Measurements from ENCODE around the gene PUDP. TPM values are rescaled to one million over a fixed set of nuclear protein-coding genes. Genes with fewer than 3 reads are reported as not detected.
"Not testable (repeated sequence)": the region's sequence is repeated elsewhere in the genome, so short reads cannot be mapped to it uniquely, and the experiment has no call there.

Gene PUDP
- total RNA-seq, 1 experiment from 2014 or later = 20.3 TPM

DNA sequence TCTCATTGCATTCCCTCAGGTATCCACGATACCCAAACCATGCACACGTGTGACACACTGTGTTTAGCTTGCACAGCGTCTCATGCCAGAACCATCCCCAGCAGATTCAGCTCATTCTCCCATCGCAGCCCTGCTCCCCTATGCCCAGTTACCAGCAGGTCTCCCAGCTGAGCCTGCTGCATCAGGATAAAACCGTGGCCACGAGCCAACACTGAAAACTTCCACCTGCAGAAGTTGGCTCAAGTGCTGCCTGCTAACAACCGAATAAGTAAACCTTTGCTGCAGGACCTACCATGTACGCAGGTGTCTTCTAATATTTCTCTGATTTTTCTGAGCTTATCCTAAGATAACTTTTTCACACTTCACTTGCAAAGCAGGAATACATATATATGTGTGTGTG lies 120.9 kb downstream of the PUDP start (continued):
- TF ChIP-seq, protein P1, sequence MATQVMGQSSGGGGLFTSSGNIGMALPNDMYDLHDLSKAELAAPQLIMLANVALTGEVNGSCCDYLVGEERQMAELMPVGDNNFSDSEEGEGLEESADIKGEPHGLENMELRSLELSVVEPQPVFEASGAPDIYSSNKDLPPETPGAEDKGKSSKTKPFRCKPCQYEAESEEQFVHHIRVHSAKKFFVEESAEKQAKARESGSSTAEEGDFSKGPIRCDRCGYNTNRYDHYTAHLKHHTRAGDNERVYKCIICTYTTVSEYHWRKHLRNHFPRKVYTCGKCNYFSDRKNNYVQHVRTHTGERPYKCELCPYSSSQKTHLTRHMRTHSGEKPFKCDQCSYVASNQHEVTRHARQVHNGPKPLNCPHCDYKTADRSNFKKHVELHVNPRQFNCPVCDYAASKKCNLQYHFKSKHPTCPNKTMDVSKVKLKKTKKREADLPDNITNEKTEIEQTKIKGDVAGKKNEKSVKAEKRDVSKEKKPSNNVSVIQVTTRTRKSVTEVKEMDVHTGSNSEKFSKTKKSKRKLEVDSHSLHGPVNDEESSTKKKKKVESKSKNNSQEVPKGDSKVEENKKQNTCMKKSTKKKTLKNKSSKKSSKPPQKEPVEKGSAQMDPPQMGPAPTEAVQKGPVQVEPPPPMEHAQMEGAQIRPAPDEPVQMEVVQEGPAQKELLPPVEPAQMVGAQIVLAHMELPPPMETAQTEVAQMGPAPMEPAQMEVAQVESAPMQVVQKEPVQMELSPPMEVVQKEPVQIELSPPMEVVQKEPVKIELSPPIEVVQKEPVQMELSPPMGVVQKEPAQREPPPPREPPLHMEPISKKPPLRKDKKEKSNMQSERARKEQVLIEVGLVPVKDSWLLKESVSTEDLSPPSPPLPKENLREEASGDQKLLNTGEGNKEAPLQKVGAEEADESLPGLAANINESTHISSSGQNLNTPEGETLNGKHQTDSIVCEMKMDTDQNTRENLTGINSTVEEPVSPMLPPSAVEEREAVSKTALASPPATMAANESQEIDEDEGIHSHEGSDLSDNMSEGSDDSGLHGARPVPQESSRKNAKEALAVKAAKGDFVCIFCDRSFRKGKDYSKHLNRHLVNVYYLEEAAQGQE (IDR thresholded peaks at IDR 0.05; ENCODE audit: low read depth) = no peak
- TF ChIP-seq, protein P2, sequence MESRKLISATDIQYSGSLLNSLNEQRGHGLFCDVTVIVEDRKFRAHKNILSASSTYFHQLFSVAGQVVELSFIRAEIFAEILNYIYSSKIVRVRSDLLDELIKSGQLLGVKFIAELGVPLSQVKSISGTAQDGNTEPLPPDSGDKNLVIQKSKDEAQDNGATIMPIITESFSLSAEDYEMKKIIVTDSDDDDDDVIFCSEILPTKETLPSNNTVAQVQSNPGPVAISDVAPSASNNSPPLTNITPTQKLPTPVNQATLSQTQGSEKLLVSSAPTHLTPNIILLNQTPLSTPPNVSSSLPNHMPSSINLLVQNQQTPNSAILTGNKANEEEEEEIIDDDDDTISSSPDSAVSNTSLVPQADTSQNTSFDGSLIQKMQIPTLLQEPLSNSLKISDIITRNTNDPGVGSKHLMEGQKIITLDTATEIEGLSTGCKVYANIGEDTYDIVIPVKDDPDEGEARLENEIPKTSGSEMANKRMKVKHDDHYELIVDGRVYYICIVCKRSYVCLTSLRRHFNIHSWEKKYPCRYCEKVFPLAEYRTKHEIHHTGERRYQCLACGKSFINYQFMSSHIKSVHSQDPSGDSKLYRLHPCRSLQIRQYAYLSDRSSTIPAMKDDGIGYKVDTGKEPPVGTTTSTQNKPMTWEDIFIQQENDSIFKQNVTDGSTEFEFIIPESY (IDR thresholded peaks at IDR 0.05; ENCODE audit: extremely low read depth, insufficient replicate concordance, low read length) = no peak
- TF ChIP-seq CBX3 (IDR thresholded peaks at IDR 0.05; ENCODE audit: low read depth) (no peak), CEBPB (IDR thresholded peaks at IDR 0.05; ENCODE audit: low read depth) (no peak), ZNF274 (IDR thresholded peaks at IDR 0.05; ENCODE audit: low read depth, low read length) (no peak), SP1 (IDR thresholded peaks at IDR 0.05; ENCODE audit: low read depth) (no peak), POLR2A (IDR thresholded peaks at IDR 0.05; ENCODE audit: borderline replicate concordance, extremely low read depth, insufficient read depth, insufficient read length) (no peak)

DNA sequence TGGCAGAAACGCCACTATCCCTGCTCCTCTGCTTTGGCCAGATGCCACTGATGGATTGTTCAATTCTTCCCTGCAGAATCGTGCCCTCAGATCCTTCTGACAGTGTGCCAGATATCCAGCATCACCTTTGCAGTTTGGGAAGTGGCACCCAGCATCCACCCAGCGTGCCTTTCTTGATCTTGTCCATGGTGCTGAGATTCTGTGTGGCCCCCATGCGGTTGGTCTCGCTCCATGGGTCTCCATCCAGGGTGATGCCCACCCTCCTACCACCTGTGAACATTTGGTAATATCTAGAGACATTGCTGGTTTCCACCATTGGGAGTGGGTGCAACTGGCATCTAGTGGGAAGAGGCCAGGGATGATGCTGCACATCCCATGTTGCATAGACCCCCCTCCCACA lies 121.6 kb downstream of the PUDP start:
- H2AFZ ChIP-seq (ENCODE audit: low read depth, low read length, poor library complexity, severe bottlenecking); BruUV-seq (replicated peaks); H4K20me1 ChIP-seq (ENCODE audit: insufficient read depth); H3K4me1 ChIP-seq (ENCODE audit: control insufficient read depth in 1 of 2, insufficient read depth in 2 of 2, low read length in 2 of 2); intact Hi-C loops (cut with micrococcal nuclease); H3K27ac ChIP-seq (ENCODE audit: low read depth, low read length); H3K4me3 ChIP-seq (replicated peaks in 1 of 2; ENCODE audit: low read depth in 1 of 2, low read length in 2 of 2); CTCF ChIA-PET; H3K9me3 ChIP-seq (ENCODE audit: control insufficient read depth in 1 of 2, insufficient read depth in 1 of 2, low read depth in 1 of 2, low read length in 2 of 2); H3K9ac ChIP-seq (ENCODE audit: low read length); POLR2A ChIA-PET; DNase-seq (ENCODE audit: low read depth, low spot score); H3K79me2 ChIP-seq (ENCODE audit: insufficient read depth, low read length); H3K9me2 ChIP-seq (ENCODE audit: insufficient read depth); ATAC-seq; RAD21 ChIA-PET (ENCODE audit: low non-redundant PET in 1 of 2, low total read pairs in 2 of 2, uncharacterized antibody in 2 of 2, unreplicated experiment in 2 of 2); H3K4me2 ChIP-seq (ENCODE audit: low read length); H3K27me3 ChIP-seq (ENCODE audit: insufficient read depth, low read length); H3K36me3 ChIP-seq (ENCODE audit: control insufficient read depth in 1 of 2, insufficient read depth in 2 of 2, low read length in 2 of 2): not testable (repeated sequence)

All from HCT116 (cell line).